Mesothelial cell of epicardium (in vitro differentiated cells): Measurements from ENCODE around the gene SEMA4A. TPM values are rescaled to one million over a fixed set of nuclear protein-coding genes. Genes with fewer than 3 reads are reported as not detected.
A peak's percentile ranks its signal among the peaks of the same experiment; 100 is the strongest.

Source experiments
- DNase-seq, 2 experiments: peaks; one replicate each; pipeline ENCODE4 v3.0.0; 2021; ENCODE audit warnings: low spot score in 2 of 2; ENCODE audit not compliant: unreplicated experiment in 2 of 2
- H3K27ac Mint-ChIP-seq: 2 replicates; pipeline ENCODE4 v1.8.0; 2021; ENCODE audit warnings: mixed read lengths
- H3K27me3 Mint-ChIP-seq: 2 replicates; pipeline ENCODE4 v1.8.0; 2021; ENCODE audit warnings: low read depth, mixed read lengths
- H3K36me3 Mint-ChIP-seq: 2 replicates; pipeline ENCODE4 v1.8.0; 2021; ENCODE audit warnings: mixed read lengths
- H3K4me1 Mint-ChIP-seq: 2 replicates; pipeline ENCODE4 v1.8.0; 2021; ENCODE audit warnings: mixed read lengths
- H3K4me3 Mint-ChIP-seq: 2 replicates; pipeline ENCODE4 v1.8.0; 2021; ENCODE audit warnings: mild to moderate bottlenecking, moderate library complexity, mixed read lengths
- H3K9me3 Mint-ChIP-seq: 2 replicates; pipeline ENCODE4 v1.8.0; 2021; ENCODE audit warnings: mixed read lengths
- CTCF ChIP-seq: fragments of 200-600 bp; sonication (generic); IDR thresholded peaks from one replicate; pipeline ENCODE4 v1.5.0; 2021; ENCODE audit warnings: antibody characterized with exemption; ENCODE audit not compliant: unreplicated experiment
- total RNA-seq: library from RNA; stranded (reverse); gene quantifications from 3 replicates; pipeline ENCODE4 v1.2.1, GENCODE V29; 2021

Gene SEMA4A
- total RNA-seq, 1 donor from 2014 or later = 18.7 TPM

- no peak overlapping the region for H3K4me3 Mint-ChIP-seq
- peaks cover 33% of the 10 kb centered on the region for H3K4me1 Mint-ChIP-seq
- H3K9me3 Mint-ChIP-seq = no peaks in the 10 kb centered on the region
- peaks cover 1% of the 10 kb centered on the region for H3K27me3 Mint-ChIP-seq
- H3K27ac Mint-ChIP-seq = peak overlapping the region; percentile 33
- no peak for TF ChIP-seq CTCF
- H3K36me3 Mint-ChIP-seq = peaks cover 2% of the 10 kb centered on the region
- DNase-seq = no peak
Observed at GRCh38 chr1:156143765-156144489, 9.5 kb upstream of the SEMA4A start.

DNA sequence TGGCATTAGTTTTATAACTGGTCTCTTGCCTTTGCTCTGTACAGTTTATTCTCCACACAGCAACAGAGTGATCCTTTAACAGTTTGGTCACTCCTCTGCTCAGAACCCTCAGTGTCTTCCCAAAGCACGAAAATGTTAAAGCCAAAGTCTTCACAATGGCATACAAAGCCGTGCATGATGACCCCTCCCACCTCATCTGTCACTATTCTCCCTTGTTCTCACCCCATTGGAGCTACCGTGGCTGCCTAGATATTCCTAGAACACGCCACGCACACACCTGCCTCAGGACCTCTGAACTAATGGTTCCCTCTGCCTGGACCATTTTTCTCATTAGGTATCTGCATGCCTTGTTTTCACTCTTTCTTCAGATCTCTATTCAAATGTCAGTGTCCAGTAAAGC, 8.6 kb upstream of the SEMA4A start:
- H3K36me3 Mint-ChIP-seq = peaks cover under 1% of the 10 kb centered on the region
- DNase-seq = no peak
- H3K9me3 Mint-ChIP-seq = no peaks in the 10 kb centered on the region
- H3K27ac Mint-ChIP-seq = peak overlapping the region; percentile 82
- H3K4me3 Mint-ChIP-seq = no peak overlapping the region
- peaks cover 33% of the 10 kb centered on the region for H3K4me1 Mint-ChIP-seq
- no peak for TF ChIP-seq CTCF
- peaks cover 10% of the 10 kb centered on the region for H3K27me3 Mint-ChIP-seq

- no peak for TF ChIP-seq CTCF
- no peaks in the 10 kb centered on the region for H3K36me3 Mint-ChIP-seq
- peak overlapping the region; percentile 95 for H3K27ac Mint-ChIP-seq
- no peak for DNase-seq
- peaks cover 18% of the 10 kb centered on the region for H3K27me3 Mint-ChIP-seq
- no peak overlapping the region for H3K4me3 Mint-ChIP-seq
- H3K9me3 Mint-ChIP-seq = no peaks in the 10 kb centered on the region
- peaks cover 41% of the 10 kb centered on the region for H3K4me1 Mint-ChIP-seq
Observed at GRCh38 chr1:156145650-156146019, 7.8 kb upstream of the SEMA4A start.

- Mint-ChIP-seq H3K36me3 (no peaks in the 10 kb centered on the region), H3K9me3 (no peaks in the 10 kb centered on the region), H3K4me3 (peak overlapping the region; percentile 64), H3K27ac (peak overlapping the region; percentile 95), H3K4me1 (peaks cover 41% of the 10 kb centered on the region), H3K27me3 (peaks cover 19% of the 10 kb centered on the region)
- TF ChIP-seq CTCF = peak; percentile 79
- no peak for DNase-seq
Observed at GRCh38 chr1:156146020-156146768, 7.2 kb upstream of the SEMA4A start.

DNA sequence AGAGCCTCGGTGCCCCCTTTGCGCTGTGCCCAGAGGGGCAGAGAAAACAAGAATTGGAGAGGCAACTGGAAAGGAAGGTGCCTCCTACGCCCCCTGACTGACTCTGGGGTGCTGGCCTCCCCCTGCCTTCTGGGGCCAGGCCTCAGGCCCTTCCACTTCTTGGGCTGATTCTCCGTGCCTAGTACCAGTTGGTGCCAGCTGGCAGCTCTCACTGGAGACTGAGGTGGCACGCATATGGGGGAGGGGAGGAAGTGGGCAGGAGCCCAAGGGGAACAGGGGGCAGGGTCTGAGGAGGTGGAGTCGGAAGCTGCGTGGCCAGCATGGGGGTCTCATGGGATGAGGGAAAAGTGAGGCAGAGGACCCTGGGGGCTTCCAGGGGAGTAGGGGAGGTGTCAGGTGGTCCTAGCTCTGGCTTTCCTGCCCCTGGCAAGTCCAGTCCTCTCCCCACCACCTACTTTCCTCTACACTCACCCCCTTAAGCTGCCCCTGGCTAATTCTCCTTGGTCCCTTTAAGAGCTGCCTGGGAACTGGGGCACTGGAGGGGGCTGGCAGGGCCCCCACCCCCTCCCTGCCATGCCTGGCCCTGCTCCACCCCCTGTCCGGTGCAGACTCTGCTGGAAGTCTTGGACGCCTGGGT, 6.5 kb upstream of the SEMA4A start:
- DNase-seq = no peak
- peak overlapping the region; percentile 64 for H3K4me3 Mint-ChIP-seq
- H3K36me3 Mint-ChIP-seq = no peaks in the 10 kb centered on the region
- no peak for TF ChIP-seq CTCF
- peaks cover 41% of the 10 kb centered on the region for H3K4me1 Mint-ChIP-seq
- H3K9me3 Mint-ChIP-seq = no peaks in the 10 kb centered on the region
- H3K27ac Mint-ChIP-seq = peak overlapping the region; percentile 95
- peaks cover 19% of the 10 kb centered on the region for H3K27me3 Mint-ChIP-seq
